K562 (cell line): Measurements from ENCODE around the gene AXIN2. TPM values are rescaled to one million over a fixed set of nuclear protein-coding genes. Genes with fewer than 3 reads are reported as not detected.
A peak's percentile ranks its signal among the peaks of the same experiment; 100 is the strongest.

Experiments used
- ATAC-seq: fragments of 200-7000 bp; cut with Tn5 transposase; 3 replicates; pipeline ENCODE4 v1.9.1; 2020; ENCODE audit warnings: moderate library complexity
- BruUV-seq: library from RNA; stranded (reverse); fragments of 400-500 nt; replicated peaks from 2 replicates; lab custom pipeline; 2021; lab: Mats Ljungman, UMichigan
- CTCF ChIA-PET: fragments of 300-600 bp; formaldehyde crosslinking; extraction: SDS; loops from one replicate; lab custom pipeline; 2021; ENCODE audit warnings: low intra/inter-chr PET ratio; lab: Yijun Ruan, JAX
- POLR2A ChIA-PET: fragments of 300-600, 350-650 bp; sonication (Branson Sonifier 250); formaldehyde crosslinking; extraction: SDS; loops from one replicate; lab custom pipeline; 2021; ENCODE audit warnings: antibody characterized with exemption, inconsistent platforms; lab: Yijun Ruan, JAX
- DNase-seq, 4 experiments: peaks; one replicate each; pipeline versions ENCODE4 v3.0.0 to v3.0.0-alpha.2; 2011 to 2018; ENCODE audit warnings: low spot score in 3 of 4, mixed read lengths in 3 of 4; ENCODE audit errors: extremely low read depth in 1 of 4
- FAIRE-seq: peaks from 2 replicates; lab custom pipeline; 2011; peaks lifted over from hg19 to GRCh38; lab: Jason Lieb, UNC
- H2AFZ ChIP-seq: 2 replicates; pipeline ENCODE4 v1.6.0; 2011; ENCODE audit warnings: low read depth, low read length, control low read depth, inconsistent platforms
- H3K27ac ChIP-seq: fragments of 200-600 bp; 3 replicates; pipeline ENCODE4 v1.8.0; 2011; ENCODE audit warnings: low read depth, mild to moderate bottlenecking, control low read depth, inconsistent platforms, low read length, moderate library complexity, mixed read lengths; ENCODE audit errors: extremely low read depth
- H3K27me3 ChIP-seq, 2 experiments: fragments of 300-600 bp in 1 of 2; 2 replicates in 1 of 2; 3 replicates in 1 of 2; pipeline versions ENCODE4 v1.6.0 to v1.8.0; 2011; ENCODE audit warnings: inconsistent platforms in 2 of 2, low read length in 2 of 2, mild to moderate bottlenecking in 1 of 2, mixed read lengths in 1 of 2, moderate library complexity in 1 of 2; ENCODE audit not compliant: control insufficient read depth in 2 of 2, insufficient read depth in 2 of 2
- H3K36me3 ChIP-seq: fragments of 300-600 bp; 3 replicates; pipeline ENCODE4 v1.8.0; 2011; ENCODE audit warnings: mild to moderate bottlenecking, low read length, inconsistent platforms; ENCODE audit not compliant: control insufficient read depth, insufficient read depth
- H3K4me1 ChIP-seq, 2 experiments: fragments of 200-600 bp in 1 of 2; replicated peaks in 1 of 2; 2 replicates in 1 of 2; 3 replicates in 1 of 2; pipeline versions ENCODE4 v1.5.1 to v1.8.0; 2011; ENCODE audit warnings: inconsistent platforms in 2 of 2, low read length in 2 of 2, mild to moderate bottlenecking in 1 of 2, mixed read lengths in 1 of 2, moderate library complexity in 1 of 2; ENCODE audit not compliant: control insufficient read depth in 2 of 2, insufficient read depth in 2 of 2
- H3K4me2 ChIP-seq: 2 replicates; pipeline ENCODE4 v1.6.1; 2011; ENCODE audit warnings: low read length, control low read depth, inconsistent platforms, mixed read lengths; ENCODE audit not compliant: insufficient read depth
- H3K4me3 ChIP-seq: fragments of 200-600 bp; sonication (generic), shearing (Covaris generic); 2 replicates; pipeline ENCODE4 v1.5.1; 2016; ENCODE audit warnings: control low read depth, inconsistent platforms
- H3K79me2 ChIP-seq: fragments of 200-600 bp; 3 replicates; pipeline ENCODE4 v1.8.0; 2011; ENCODE audit warnings: low read length, inconsistent platforms; ENCODE audit not compliant: control insufficient read depth, insufficient read depth
- H3K9ac ChIP-seq, 2 experiments: 2 replicates each; pipeline versions ENCODE4 v1.6.0 to v1.6.1; 2011; ENCODE audit warnings: low read depth in 2 of 2, low read length in 2 of 2, control low read depth in 1 of 2, inconsistent platforms in 1 of 2, mild to moderate bottlenecking in 1 of 2, mixed read lengths in 1 of 2; ENCODE audit not compliant: insufficient read depth in 1 of 2
- H3K9me1 ChIP-seq: one replicate; pipeline ENCODE4 v1.6.0; 2011; ENCODE audit warnings: inconsistent platforms, mild to moderate bottlenecking, low read length, moderate library complexity; ENCODE audit not compliant: control insufficient read depth, insufficient read depth
- H3K9me3 ChIP-seq: replicated peaks from 2 replicates; pipeline ENCODE4 v1.5.1; 2011; ENCODE audit warnings: low read depth, low read length, inconsistent platforms; ENCODE audit not compliant: control insufficient read depth, insufficient read depth
- H4K20me1 ChIP-seq: replicated peaks from 2 replicates; pipeline ENCODE4 v1.6.1; 2011; ENCODE audit warnings: low read length, inconsistent platforms, mixed read lengths; ENCODE audit not compliant: control insufficient read depth, insufficient read depth
- BHLHE40 ChIP-seq: IDR thresholded peaks from 2 replicates; pipeline ENCODE4 v1.6.1; 2011; ENCODE audit warnings: low read length, improper control_type of control experiment
- KDM1A ChIP-seq, 2 experiments: fragments of 450-650 bp; IDR thresholded peaks; 2 replicates each; pipeline ENCODE4 v1.6.1; 2016; ENCODE audit warnings: mild to moderate bottlenecking in 2 of 2
- KHSRP ChIP-seq: fragments of 450-650 bp; IDR thresholded peaks from 2 replicates; pipeline ENCODE4 v1.6.1; 2017
- NFIX ChIP-seq: fragments of 250-450 bp; sonication (Bioruptor Pico); IDR thresholded peaks from 2 replicates; pipeline ENCODE4 v1.4.0; 2020; ENCODE audit warnings: low read depth, mild to moderate bottlenecking, moderate library complexity
- SRSF3 ChIP-seq: fragments of 200-400 bp; formaldehyde crosslinking; IDR thresholded peaks from 2 replicates; pipeline ENCODE4 v1.6.1; 2016; ENCODE audit warnings: mild to moderate bottlenecking, low read length, moderate library complexity; ENCODE audit not compliant: insufficient read depth
- SUPT5H ChIP-seq: fragments of 450-650 bp; IDR thresholded peaks from 2 replicates; pipeline ENCODE4 v1.6.1; 2016
- TCFL5 ChIP-seq: fragments of 250-450 bp; sonication (Bioruptor Pico); conservative IDR thresholded peaks from 2 replicates; pipeline ENCODE4 v1.6.1; 2021; ENCODE audit warnings: mild to moderate bottlenecking, moderate library complexity, matching md5 sums
- ZBTB12 ChIP-seq: fragments of 250-450 bp; sonication (Bioruptor Pico); IDR thresholded peaks from 2 replicates; pipeline ENCODE4 v1.4.0; 2020
- WGBS: fragments of 100-300 bp; shearing (Covaris generic); methylation state at CpG from one replicate; pipeline ENCODE4 v1.1.6; 2016; ENCODE audit warnings: low coverage, mixed read lengths; ENCODE audit not compliant: insufficient coverage; ENCODE audit errors: missing lambda C conversion rate; 5-methylcytosine and 5-hydroxymethylcytosine counted together
- in situ Hi-C: fragments of 300-500 bp; cut with MboI; formaldehyde crosslinking; loops from 4 replicates; pipeline ENCODE4 v1.15.0; 2018; ENCODE audit warnings: inconsistent platforms, mixed read lengths
- intact Hi-C: fragments of 100-400 bp; cut with micrococcal nuclease; formaldehyde crosslinking; loops from 2 replicates; pipeline ENCODE4 v1.14.2; 2022
- polyA plus RNA-seq, 8 experiments: library from polyadenylated mRNA; depleted of rRNA in 4 of 8; stranded (reverse) in 5 of 8; unstranded in 3 of 8; fragments of >200 nt; fragmentation: Nextera tagmentation in 2 of 8; fragmentation: Illumina TruSeq in 1 of 8; extraction: Ambion mirVana in 2 of 8; extraction: Trizol in 1 of 8; gene quantifications; 2 replicates each; pipeline versions ENCODE4 v1.2.1 to v1.2.3, GENCODE V29; 2011 to 2014; ENCODE audit warnings: inconsistent platforms in 1 of 8, missing spikeins in 1 of 8
- total RNA-seq, 7 experiments: library from RNA; depleted of rRNA in 6 of 7; stranded (reverse); fragments of >200 nt in 6 of 7; fragmentation: Illumina TruSeq in 2 of 7; extraction: Trizol in 2 of 7; gene quantifications; 2 replicates each; pipeline versions ENCODE4 v1.2.1 to v1.2.3, GENCODE V29; 2011 to 2021; ENCODE audit warnings: low replicate concordance in 1 of 7
- TF ChIP-seq, protein P1 (sequence below): IDR thresholded peaks from 2 replicates; pipeline ENCODE4 v1.6.1; 2012; ENCODE audit warnings: low read depth, low read length, improper control_type of control experiment, borderline replicate concordance

AXIN2 gene
- total and polyA plus RNA-seq, 9 of the 15 experiments (the other 6 are each of a cell fraction or from before 2014, with no cell fraction given) = 0.21 to 3.3 (median 1.2) TPM

DNA sequence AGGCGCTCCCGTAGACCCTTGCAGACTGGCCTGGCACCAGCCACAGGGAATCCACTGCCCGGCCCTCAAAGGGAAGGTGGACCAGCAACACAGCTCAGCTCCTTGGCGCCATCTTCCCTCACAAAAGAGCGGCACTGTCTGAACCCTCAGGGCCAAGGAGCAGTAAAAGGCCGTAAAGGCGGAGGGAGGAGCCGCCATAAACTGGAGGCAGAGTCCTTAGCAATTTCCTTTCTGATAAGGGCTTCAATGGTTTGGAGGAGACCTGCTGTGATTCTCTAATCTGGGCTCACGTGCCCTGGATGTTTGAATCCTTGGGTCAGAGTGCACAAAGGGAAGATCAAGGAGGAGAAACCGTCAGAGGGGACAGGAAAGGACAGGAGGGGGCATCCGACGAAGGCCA, 15.5 kb upstream of the AXIN2 start:
- FAIRE-seq (no peak), ATAC-seq (peak; percentile 45; the same call in 1 of the 3 replicates), DNase-seq (peak in 1 of 4 experiments; percentile 38)
- CTCF ChIA-PET = no interaction called here
- Histone ChIP-seq H3K36me3 (no peaks in the 10 kb centered on the region), H3K9ac (no peak overlapping the region; a peak in 1 of 4 replicates), H3K79me2 (no peaks in the 10 kb centered on the region), H3K27ac (no peak overlapping the region), H3K27me3 (peaks cover 0 to 44% of the 10 kb centered on the region in 2 experiments; a peak in 3 of 5 replicates), H3K4me2 (no peak overlapping the region), H3K9me1 (no peaks in the 10 kb centered on the region), H3K4me1 (peaks cover 0 to 7% of the 10 kb centered on the region in 2 experiments; a peak in 2 of 5 replicates), H2AFZ (no peak overlapping the region), H3K4me3 (no peak overlapping the region), H3K9me3 (no peaks in the 10 kb centered on the region), H4K20me1 (no peaks in the 10 kb centered on the region)
- TF ChIP-seq ZBTB12 (CRISPR knock-in tag) (no peak), BHLHE40 (peak; percentile 38; the same call in 1 of the 2 replicates), KDM1A (IDR thresholded peaks at IDR 0.05) (peak; percentile 35 to 59; a peak in 1 of 4 replicates)
- in situ Hi-C loops = no loop called here
- POLR2A ChIA-PET = no interaction called here
- BruUV-seq = no TSS peak
- intact Hi-C loops = no loop called here
- WGBS = 1% methylated on average over 10 of the region's 12 CpGs

- no peak for DNase-seq
- intact Hi-C loops = no loop called here
- peaks cover 15 to 57% of the 10 kb centered on the region in 2 experiments; a peak in 4 of 5 replicates for H3K27me3 ChIP-seq
- TF ChIP-seq TCFL5 (CRISPR knock-in tag) (no peak), KHSRP (no peak), SRSF3 (no peak), NFIX (CRISPR knock-in tag) (no peak), SUPT5H (no peak)
- TF ChIP-seq, protein P1, sequence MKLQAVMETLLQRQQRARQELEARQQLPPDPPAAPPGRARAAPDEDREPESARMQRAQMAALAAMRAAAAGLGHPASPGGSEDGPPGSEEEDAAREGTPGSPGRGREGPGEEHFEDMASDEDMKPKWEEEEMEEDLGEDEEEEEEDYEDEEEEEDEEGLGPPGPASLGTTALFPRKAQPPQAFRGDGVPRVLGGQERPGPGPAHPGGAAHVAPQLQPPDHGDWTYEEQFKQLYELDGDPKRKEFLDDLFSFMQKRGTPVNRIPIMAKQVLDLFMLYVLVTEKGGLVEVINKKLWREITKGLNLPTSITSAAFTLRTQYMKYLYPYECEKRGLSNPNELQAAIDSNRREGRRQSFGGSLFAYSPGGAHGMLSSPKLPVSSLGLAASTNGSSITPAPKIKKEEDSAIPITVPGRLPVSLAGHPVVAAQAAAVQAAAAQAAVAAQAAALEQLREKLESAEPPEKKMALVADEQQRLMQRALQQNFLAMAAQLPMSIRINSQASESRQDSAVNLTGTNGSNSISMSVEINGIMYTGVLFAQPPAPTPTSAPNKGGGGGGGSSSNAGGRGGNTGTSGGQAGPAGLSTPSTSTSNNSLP = no peak
- TF ChIP-seq, all 486 proteins: peak for 0
- Histone ChIP-seq H3K79me2 (no peaks in the 10 kb centered on the region), H3K27ac (no peak overlapping the region), H3K4me1 (peaks cover 0 to 7% of the 10 kb centered on the region in 2 experiments; a peak in 2 of 5 replicates), H3K9ac (no peak overlapping the region), H3K9me3 (no peaks in the 10 kb centered on the region), H3K9me1 (no peaks in the 10 kb centered on the region), H3K4me2 (no peak overlapping the region), H2AFZ (no peak overlapping the region), H3K36me3 (no peaks in the 10 kb centered on the region), H3K4me3 (no peak overlapping the region), H4K20me1 (0 out of 2 replicates have a peak, but pooled peaks cover 4% of the 10 kb centered on the region)
- no peak for FAIRE-seq
- in situ Hi-C loops = no loop called here
- WGBS = 9% methylated on average over 5 of the region's 5 CpGs
- ChIA-PET POLR2A (no interaction called here), CTCF (no interaction called here)
- no TSS peak for BruUV-seq
- no peak for ATAC-seq
Measured at GRCh38 chr17:65573282-65573602, 11.8 kb upstream of the AXIN2 start.
